Endothelial cell of umbilical vein (primary cell): ENCODE data around the gene SPAG17. TPM values are rescaled to one million over a fixed set of nuclear protein-coding genes. Genes with fewer than 3 reads are reported as not detected.

Experiments used
- BruUV-seq: library from RNA; stranded (reverse); fragments of 400-500 nt; replicated peaks from 2 replicates; lab custom pipeline; 2021; lab: Mats Ljungman, UMichigan
- CTCF ChIA-PET: fragments of 300-600, 350-600 bp; sonication (Branson Sonifier 250); formaldehyde crosslinking; loops from one replicate; lab custom pipeline; 2021; ENCODE audit warnings: antibody characterized with exemption, inconsistent platforms; lab: Charles Lee
- POLR2A ChIA-PET: fragments of 300-600, 350-600 bp; sonication (Branson Sonifier 250); formaldehyde crosslinking; loops from one replicate; lab custom pipeline; 2021; ENCODE audit warnings: antibody characterized with exemption, inconsistent platforms; lab: Charles Lee
- DNase-seq: peaks from one replicate; pipeline ENCODE4 v3.0.0-alpha.2; 2011; ENCODE audit warnings: low read depth, low spot score
- FAIRE-seq: peaks from 2 replicates; lab custom pipeline; 2011; peaks lifted over from hg19 to GRCh38; lab: Jason Lieb, UNC
- H2AFZ ChIP-seq: 2 replicates; pipeline ENCODE4 v1.6.0; 2012; ENCODE audit warnings: low read depth, low read length, control low read depth, inconsistent platforms
- H3K27ac ChIP-seq: 2 replicates; pipeline ENCODE4 v1.5.1; 2011; ENCODE audit warnings: low read depth, mild to moderate bottlenecking, control low read depth, low read length, moderate library complexity; ENCODE audit not compliant: insufficient read depth
- H3K27me3 ChIP-seq, 2 experiments: 2 replicates each; pipeline versions ENCODE4 v1.6.0 to v1.6.1; 2011; ENCODE audit warnings: low read length in 2 of 2, mixed read lengths in 1 of 2; ENCODE audit not compliant: control insufficient read depth in 2 of 2, insufficient read depth in 2 of 2
- H3K36me3 ChIP-seq, 2 experiments: 2 replicates in 1 of 2; 3 replicates in 1 of 2; pipeline ENCODE4 v1.5.1; 2011; ENCODE audit warnings: low read length in 2 of 2, mild to moderate bottlenecking in 1 of 2, moderate library complexity in 1 of 2; ENCODE audit not compliant: control insufficient read depth in 2 of 2, insufficient read depth in 2 of 2; ENCODE audit errors: extremely low read depth in 1 of 2
- H3K4me1 ChIP-seq: 3 replicates; pipeline ENCODE4 v1.5.1; 2011; ENCODE audit warnings: mild to moderate bottlenecking, low read length; ENCODE audit not compliant: control insufficient read depth, insufficient read depth; ENCODE audit errors: extremely low read depth
- H3K4me2 ChIP-seq: 2 replicates; pipeline ENCODE4 v1.6.1; 2011; ENCODE audit warnings: low read length, control low read depth, mixed read lengths; ENCODE audit not compliant: insufficient read depth
- H3K4me3 ChIP-seq, 3 experiments: fragments of 200-600 bp in 1 of 3; sonication (generic), shearing (Covaris generic) in 1 of 3; replicated peaks in 1 of 3; 2 replicates each; pipeline ENCODE4 v1.5.1; 2011 to 2016; ENCODE audit warnings: control low read depth in 3 of 3, low read length in 3 of 3, mild to moderate bottlenecking in 2 of 3, inconsistent platforms in 1 of 3, low read depth in 1 of 3, moderate library complexity in 1 of 3; ENCODE audit not compliant: insufficient read depth in 1 of 3
- H3K79me2 ChIP-seq: 2 replicates; pipeline ENCODE4 v1.6.0; 2012; ENCODE audit warnings: low read length, inconsistent platforms; ENCODE audit not compliant: control insufficient read depth, insufficient read depth
- H3K9ac ChIP-seq: replicated peaks from 2 replicates; pipeline ENCODE3; 2011; ENCODE audit warnings: low read length, control low read depth; ENCODE audit not compliant: insufficient read depth; ENCODE audit errors: extremely low read depth
- H3K9me1 ChIP-seq: replicated peaks from 3 replicates; pipeline ENCODE4 v1.6.0; 2011; ENCODE audit warnings: mild to moderate bottlenecking, low read length; ENCODE audit not compliant: control insufficient read depth, insufficient read depth; ENCODE audit errors: extremely low read depth
- H3K9me3 ChIP-seq: replicated peaks from 2 replicates; pipeline ENCODE4 v1.5.1; 2012; ENCODE audit warnings: low read length, inconsistent platforms; ENCODE audit not compliant: control insufficient read depth, insufficient read depth
- H4K20me1 ChIP-seq: replicated peaks from 2 replicates; pipeline ENCODE3; 2011; ENCODE audit warnings: mild to moderate bottlenecking, low read length; ENCODE audit not compliant: control insufficient read depth, insufficient read depth; ENCODE audit errors: extremely low read depth
- EZH2 ChIP-seq: IDR thresholded peaks from 2 replicates; pipeline ENCODE4 v1.6.1; 2012; ENCODE audit warnings: borderline replicate concordance, low read depth, mild to moderate bottlenecking, moderate library complexity, low read length, inconsistent platforms; ENCODE audit not compliant: severe bottlenecking
- FOS ChIP-seq: IDR thresholded peaks from 2 replicates; pipeline ENCODE4 v1.6.1; 2011; ENCODE audit warnings: mild to moderate bottlenecking, low read length, moderate library complexity, borderline replicate concordance; ENCODE audit not compliant: insufficient read depth
- GATA2 ChIP-seq: IDR thresholded peaks from 2 replicates; pipeline ENCODE4 v1.7.0; 2011; ENCODE audit warnings: low read depth, mild to moderate bottlenecking, moderate library complexity, mixed read lengths, low read length; ENCODE audit not compliant: insufficient read length, insufficient read depth
- JUN ChIP-seq: IDR thresholded peaks from 2 replicates; pipeline ENCODE4 v1.6.1; 2011; ENCODE audit warnings: borderline replicate concordance, low read depth; ENCODE audit not compliant: insufficient read length, insufficient read depth
- MYC ChIP-seq: IDR thresholded peaks from one replicate; pipeline ENCODE4 v1.6.1; 2011; ENCODE audit warnings: mild to moderate bottlenecking, low read depth, low read length
- POLR2A ChIP-seq: IDR thresholded peaks from 2 replicates; pipeline ENCODE4 v1.6.1; 2012; ENCODE audit warnings: low read depth, mild to moderate bottlenecking, control low read depth, low read length
- POLR2AphosphoS5 ChIP-seq: IDR thresholded peaks from 2 replicates; pipeline ENCODE4 v1.6.1; 2012; ENCODE audit warnings: low read depth, mild to moderate bottlenecking, control low read depth, low read length, moderate library complexity; ENCODE audit not compliant: insufficient read depth
- dilution Hi-C: fragments of 300-500 bp; cut with MboI; formaldehyde crosslinking; loops from one replicate; pipeline ENCODE4 v1.15.0; 2019; ENCODE audit warnings: low sequenced_read_pairs; ENCODE audit not compliant: extremely low pct_ligation_motif_present
- intact Hi-C: fragments of 100-400 bp; cut with micrococcal nuclease; formaldehyde crosslinking; loops from one replicate; pipeline ENCODE4 v1.10.0; 2022
- polyA plus RNA-seq, 4 experiments: library from polyadenylated mRNA; depleted of rRNA in 3 of 4; stranded (reverse) in 3 of 4; unstranded in 1 of 4; fragments of >200 nt; gene quantifications; 2 replicates each; pipeline versions ENCODE4 v1.2.1 to v1.2.3, GENCODE V29; 2011 to 2012; ENCODE audit warnings: missing spikeins in 1 of 4
- total RNA-seq: library from RNA; stranded (reverse); gene quantifications from 2 replicates; pipeline ENCODE4 v1.2.3, GENCODE V29; 2021
- TF ChIP-seq, protein P1 (sequence below), 2 donors: IDR thresholded peaks; 1 replicate in 1 of 2; 2 replicates in 1 of 2; pipeline ENCODE4 v1.5.1; 2011; ENCODE audit warnings: low read length in 2 of 2, mild to moderate bottlenecking in 2 of 2, moderate library complexity in 2 of 2, control low read depth in 1 of 2, inconsistent platforms in 1 of 2, low read depth in 1 of 2; ENCODE audit not compliant: insufficient read depth in 1 of 2; ENCODE audit errors: extremely low read depth in 1 of 2
- TF ChIP-seq, protein P2 (sequence below): IDR thresholded peaks from 2 replicates; pipeline ENCODE4 v1.6.1; 2011; ENCODE audit not compliant: insufficient read depth, insufficient read length

Gene SPAG17
- total and polyA plus RNA-seq, 2 donors (not counting 3 experiments of a cell fraction or from before 2014, with no cell fraction given) = not detected

DNA sequence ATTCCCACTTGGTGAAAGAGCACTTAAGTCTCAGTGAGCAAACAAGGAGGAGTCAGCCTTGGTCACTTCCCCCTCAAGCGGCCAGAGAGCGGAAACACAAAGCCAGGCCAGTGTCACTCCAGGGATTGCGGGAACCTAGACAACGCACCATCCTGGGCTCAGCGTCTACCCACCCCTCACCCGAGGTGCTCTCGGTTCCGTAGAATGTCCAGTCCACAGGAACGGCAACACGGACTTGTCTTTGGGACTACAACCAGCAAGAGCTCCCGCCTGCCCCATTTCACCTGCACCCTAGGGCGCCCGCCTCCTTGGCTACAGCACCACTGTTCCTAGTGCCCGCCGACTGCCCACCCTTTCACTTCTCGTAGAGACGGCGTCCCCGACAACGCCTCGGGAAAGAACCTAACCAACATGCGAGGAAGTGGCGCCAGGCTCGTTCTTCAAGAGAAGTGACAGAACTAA lies 256.1 kb downstream of the SPAG17 start:
- Histone ChIP-seq H3K4me3 (peak overlapping the region; percentile 61 to 93 (median 77)), H3K4me2 (peak overlapping the region; percentile 68), H3K27ac (peak overlapping the region; percentile 52), H3K9me3 (no peaks in the 10 kb centered on the region), H3K36me3 (no peaks in the 10 kb centered on the region), H3K9ac (peak overlapping the region; percentile 41), H3K4me1 (peaks cover 16% of the 10 kb centered on the region), H3K27me3 (no peaks in the 10 kb centered on the region), H2AFZ (peak overlapping the region; percentile 58), H4K20me1 (no peaks in the 10 kb centered on the region), H3K9me1 (no peaks in the 10 kb centered on the region), H3K79me2 (peaks cover 56% of the 10 kb centered on the region)
- ChIA-PET POLR2A (interaction anchor here (0.7 to 1.1 kb wide), 2 partner anchors 107 to 1156 kb away, joined by 3 to 4 read pairs; no protein-coding TSS in a partner anchor), CTCF (interaction anchor here (0.8 to 1.5 kb wide), 8 partner anchors 11 to 416 kb away, joined by 3 to 8 read pairs (median 4); partner anchors contain the start of gene TENT5C)
- no TSS peak for BruUV-seq
- intact Hi-C loops = loop anchor here (1.0 to 2.0 kb wide), 2 partner anchors 108 to 324 kb away; no protein-coding TSS in a partner anchor
- dilution Hi-C loops = no loop called here
- TF ChIP-seq, protein P1, sequence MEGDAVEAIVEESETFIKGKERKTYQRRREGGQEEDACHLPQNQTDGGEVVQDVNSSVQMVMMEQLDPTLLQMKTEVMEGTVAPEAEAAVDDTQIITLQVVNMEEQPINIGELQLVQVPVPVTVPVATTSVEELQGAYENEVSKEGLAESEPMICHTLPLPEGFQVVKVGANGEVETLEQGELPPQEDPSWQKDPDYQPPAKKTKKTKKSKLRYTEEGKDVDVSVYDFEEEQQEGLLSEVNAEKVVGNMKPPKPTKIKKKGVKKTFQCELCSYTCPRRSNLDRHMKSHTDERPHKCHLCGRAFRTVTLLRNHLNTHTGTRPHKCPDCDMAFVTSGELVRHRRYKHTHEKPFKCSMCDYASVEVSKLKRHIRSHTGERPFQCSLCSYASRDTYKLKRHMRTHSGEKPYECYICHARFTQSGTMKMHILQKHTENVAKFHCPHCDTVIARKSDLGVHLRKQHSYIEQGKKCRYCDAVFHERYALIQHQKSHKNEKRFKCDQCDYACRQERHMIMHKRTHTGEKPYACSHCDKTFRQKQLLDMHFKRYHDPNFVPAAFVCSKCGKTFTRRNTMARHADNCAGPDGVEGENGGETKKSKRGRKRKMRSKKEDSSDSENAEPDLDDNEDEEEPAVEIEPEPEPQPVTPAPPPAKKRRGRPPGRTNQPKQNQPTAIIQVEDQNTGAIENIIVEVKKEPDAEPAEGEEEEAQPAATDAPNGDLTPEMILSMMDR (IDR thresholded peaks at IDR 0.05; ENCODE audit: extremely low read depth in 1 of 2, insufficient read depth in 1 of 2, low read depth in 1 of 2, low read length in 2 of 2) = peak in 1 of 2 donors; percentile 23
- TF ChIP-seq, protein P2, sequence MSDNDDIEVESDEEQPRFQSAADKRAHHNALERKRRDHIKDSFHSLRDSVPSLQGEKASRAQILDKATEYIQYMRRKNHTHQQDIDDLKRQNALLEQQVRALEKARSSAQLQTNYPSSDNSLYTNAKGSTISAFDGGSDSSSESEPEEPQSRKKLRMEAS = no peak
- no peak for TF ChIP-seq JUN
- DNase-seq = peak; percentile 70
- FAIRE-seq = peak; percentile 86

DNA sequence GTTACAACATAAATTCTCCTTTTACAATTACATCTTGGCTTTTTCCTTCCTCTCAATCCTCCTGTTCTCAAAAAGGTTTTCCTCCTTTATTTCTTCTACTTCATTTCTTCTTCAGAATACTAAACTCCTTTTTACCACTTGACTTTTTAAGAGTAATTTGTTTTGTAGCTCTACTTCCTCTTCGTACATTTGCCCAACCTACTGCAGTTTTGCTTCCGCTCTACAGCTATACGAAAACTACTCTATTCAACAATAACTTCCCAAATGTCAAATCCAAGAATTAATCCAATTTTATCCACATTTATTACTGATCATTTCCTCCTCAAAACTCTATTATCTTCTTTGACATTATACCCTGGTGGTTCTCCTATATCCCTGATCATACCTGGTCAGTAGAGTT lies 259.0 kb downstream of the SPAG17 start:
- H3K4me2 ChIP-seq = no peak overlapping the region
- no TSS peak for BruUV-seq
- no peaks in the 10 kb centered on the region for H3K27me3 ChIP-seq
- no peak for FAIRE-seq
- no peaks in the 10 kb centered on the region for H3K36me3 ChIP-seq
- H2AFZ ChIP-seq = no peak overlapping the region
- H3K79me2 ChIP-seq = peaks cover 34% of the 10 kb centered on the region
- no peaks in the 10 kb centered on the region for H3K9me3 ChIP-seq
- ChIA-PET POLR2A (no interaction called here), CTCF (interaction anchor here (1.2 kb wide), 1 partner anchor 30 kb away, joined by 3 read pairs; no protein-coding TSS in a partner anchor)
- H3K4me1 ChIP-seq = peaks cover 14% of the 10 kb centered on the region
- H3K27ac ChIP-seq = no peak overlapping the region
- DNase-seq = no peak
- H4K20me1 ChIP-seq = no peaks in the 10 kb centered on the region
- dilution Hi-C loops (no loop called here), intact Hi-C loops (no loop called here)
- no peak overlapping the region for H3K9ac ChIP-seq
- TF ChIP-seq GATA2 (no peak), POLR2A (no peak), EZH2 (no peak), MYC (no peak), JUN (no peak), FOS (no peak), POLR2AphosphoS5 (no peak)
- TF ChIP-seq, protein P1 (IDR thresholded peaks at IDR 0.05; ENCODE audit: extremely low read depth in 1 of 2, insufficient read depth in 1 of 2, low read depth in 1 of 2, low read length in 2 of 2) = no peak
- TF ChIP-seq, protein P2 = no peak
- H3K4me3 ChIP-seq = no peak overlapping the region
- no peaks in the 10 kb centered on the region for H3K9me1 ChIP-seq
